HepG2 (cell line): Measurements from ENCODE around the gene FRMD3. TPM values are rescaled to one million over a fixed set of nuclear protein-coding genes. Genes with fewer than 3 reads are reported as not detected.

Experiments used
- CTCF ChIP-seq: sonication (generic); formaldehyde crosslinking; IDR thresholded peaks from 2 replicates; pipeline ENCODE4 v1.5.0; 2020; ENCODE audit warnings: mild to moderate bottlenecking, missing genetic modification reagents, moderate library complexity
- E2F1 ChIP-seq: sonication (generic); formaldehyde crosslinking; IDR thresholded peaks from 2 replicates; pipeline ENCODE4 v1.5.0; 2020; ENCODE audit warnings: missing genetic modification reagents
- KDM1A ChIP-seq: IDR thresholded peaks from 2 replicates; pipeline ENCODE4 v1.6.1; 2016; ENCODE audit warnings: missing compliant biosample characterization
- RNF219 ChIP-seq: sonication (generic); formaldehyde crosslinking; IDR thresholded peaks from 2 replicates; pipeline ENCODE4 v1.5.0; 2020; ENCODE audit warnings: mild to moderate bottlenecking, missing genetic modification reagents
- TAF15 ChIP-seq: fragments of 200-400 bp; formaldehyde crosslinking; IDR thresholded peaks from one replicate; pipeline ENCODE4 v1.6.1; 2018; ENCODE audit warnings: mild to moderate bottlenecking, low read depth, low read length; ENCODE audit not compliant: poor library complexity, severe bottlenecking
- ZBTB49 ChIP-seq: sonication (generic); formaldehyde crosslinking; IDR thresholded peaks from 2 replicates; pipeline ENCODE4 v1.4.0; 2020; ENCODE audit warnings: missing genetic modification reagents, borderline replicate concordance
- polyA plus RNA-seq, 8 experiments: library from polyadenylated mRNA; depleted of rRNA in 3 of 8; stranded (reverse) in 7 of 8; unstranded in 1 of 8; fragments of >200 nt; fragmentation: Illumina TruSeq in 4 of 8; extraction: Trizol in 4 of 8; gene quantifications; 2 replicates each; pipeline versions ENCODE4 v1.2.1 to v1.2.3, GENCODE V29; 2011 to 2016; ENCODE audit warnings: low read depth in 4 of 8, missing spikeins in 1 of 8, mixed read lengths in 1 of 8; ENCODE audit not compliant: insufficient read depth in 1 of 8
- total RNA-seq, 5 experiments: library from RNA; depleted of rRNA; stranded (reverse); fragments of >200 nt; fragmentation: Illumina TruSeq; extraction: Trizol; gene quantifications; 2 replicates each; pipeline ENCODE4 v1.2.3, GENCODE V29; 2016; ENCODE audit warnings: low read depth in 1 of 5

Gene FRMD3
- total and polyA plus RNA-seq, 2 of the 13 experiments (the other 11 are each of a cell fraction or from before 2014, with no cell fraction given), result 3.2 to 7.7 TPM

GRCh38 chr9:83475741-83476140, 62.5 kb downstream of the FRMD3 start (continued):
- no peak for TF ChIP-seq RNF219 (CRISPR knock-in tag)
- no peak for TF ChIP-seq E2F1 (CRISPR knock-in tag)
- TF ChIP-seq TAF15, result no peak
- TF ChIP-seq CTCF (CRISPR knock-in tag), result no peak
- TF ChIP-seq KDM1A (CRISPR knock-in tag), result no peak
- TF ChIP-seq ZBTB49, result no peak
